Transverse colon (tissue), 4 donors: Measurements from ENCODE around the gene DDN. TPM values are rescaled to one million over a fixed set of nuclear protein-coding genes. Genes with fewer than 3 reads are reported as not detected.
A peak's percentile ranks its signal among the peaks of the same experiment; 100 is the strongest.

Experiments
- DNase-seq: peaks from one replicate; pipeline ENCODE4 v3.0.0-alpha.2; 2019
- H3K27ac ChIP-seq, 4 donors: fragments of 200-600 bp; sonication (generic); 2 replicates each; pipeline ENCODE4 v1.5.1; 2016 to 2018; ENCODE audit warnings: inconsistent platforms in 4 of 4
- H3K27me3 ChIP-seq: fragments of 200-600 bp; sonication (generic); 2 replicates; pipeline ENCODE4 v1.5.1; 2017; ENCODE audit warnings: inconsistent platforms
- H3K36me3 ChIP-seq, 4 donors: fragments of 200-600 bp; sonication (generic); 2 replicates each; pipeline ENCODE4 v1.5.1; 2017 to 2019; ENCODE audit warnings: inconsistent platforms in 4 of 4
- H3K4me1 ChIP-seq, 4 donors: fragments of 200-600 bp; sonication (generic); 2 replicates each; pipeline ENCODE4 v1.5.1; 2017 to 2020; ENCODE audit warnings: inconsistent platforms in 4 of 4
- H3K4me3 ChIP-seq, 4 donors: fragments of 200-600 bp; sonication (generic); 1 replicate in 1 of 4; 2 replicates in 3 of 4; pipeline versions ENCODE4 v1.5.1 to v1.6.1; 2017 to 2019; ENCODE audit warnings: inconsistent platforms in 4 of 4
- H3K9me3 ChIP-seq, 2 donors: fragments of 200-600 bp; sonication (generic); 2 replicates each; pipeline ENCODE4 v1.5.1; 2017 to 2019; ENCODE audit warnings: inconsistent platforms in 2 of 2
- CTCF ChIP-seq, 5 experiments: fragments of 200-600 bp in 3 of 5; fragments of 450-650 bp in 2 of 5; sonication (generic) in 3 of 5; IDR thresholded peaks; 1 replicate in 2 of 5; 2 replicates in 3 of 5; pipeline ENCODE4 v1.5.1; 2016 to 2017; ENCODE audit warnings: antibody characterized with exemption in 5 of 5, inconsistent platforms in 3 of 5, mild to moderate bottlenecking in 2 of 5, moderate library complexity in 1 of 5
- EP300 ChIP-seq: sonication (generic); formaldehyde crosslinking; IDR thresholded peaks from one replicate; pipeline ENCODE4 v1.6.1; 2017; ENCODE audit warnings: antibody characterized with exemption, low read depth
- POLR2A ChIP-seq: fragments of 450-650 bp; IDR thresholded peaks from one replicate; pipeline ENCODE4 v1.6.1; 2016; ENCODE audit warnings: antibody characterized with exemption, mild to moderate bottlenecking, moderate library complexity
- POLR2AphosphoS5 ChIP-seq, 3 donors: sonication (generic); formaldehyde crosslinking; IDR thresholded peaks; one replicate each; pipeline ENCODE4 v1.6.1; 2016; ENCODE audit warnings: antibody characterized with exemption in 3 of 3
- WGBS, 2 donors: methylation state at CpG; one replicate each; pipeline ENCODE4 v1.1.5; 2018; ENCODE audit warnings: low coverage in 1 of 2; 5-methylcytosine and 5-hydroxymethylcytosine counted together
- in situ Hi-C, 4 donors: fragments of 200-750 bp; cut with MboI; loops; one replicate each; pipeline versions ENCODE4 v1.15.0 to v1.15.1; 2017; ENCODE audit warnings: low sequenced_read_pairs in 3 of 4, low pct_ligation_motif_present in 1 of 4, low pct_unique_long_range_greater_than_20kb in 1 of 4
- intact Hi-C: fragments of 100-400 bp; cut with DNase I; formaldehyde crosslinking; loops from one replicate; pipeline ENCODE4 v1.15.1; 2023; ENCODE audit warnings: low total_unique reads
- total RNA-seq, 4 donors: library from RNA; depleted of rRNA; stranded (reverse); fragments of >200 nt; gene quantifications; one replicate each; pipeline ENCODE4 v1.1.0, GENCODE V29; 2016

The DDN gene
- total RNA-seq: under 1 TPM in 2 of 4 donors, not detected in 2; 0.27 to 0.32 TPM

GRCh38 chr12:48999371-49000131, at the start of gene DDN:
Gene DDN (minus strand): TSS chr12:48999375. CDS start chr12:48999287, 88 bp downstream.
- Histone ChIP-seq H3K4me3 (peak within 1 kb of the TSS; percentile 28 to 55 (median 40)), H3K9me3 (no peaks in the 10 kb centered on the region), H3K27ac (peak within 1 kb of the TSS in 1 of 4 donors; percentile 8), H3K36me3 (peaks cover 0 to 32% (median 10%) of the 10 kb centered on the region in 4 donors), H3K4me1 (peaks cover 16 to 47% (median 42%) of the 10 kb centered on the region in 4 donors), H3K27me3 (peaks cover 73% of the 10 kb centered on the region)
- intact Hi-C loops: no loop called here
- WGBS, 2 donors: 8% methylated on average over 24 of the region's 30 CpGs; no CpG with 5 or more reads in 1 of the 2 donors
- in situ Hi-C loops: no loop called here
- no peak for DNase-seq
- TF ChIP-seq EP300 (no peak), POLR2A (no peak), CTCF (IDR thresholded peaks at IDR 0.05) (no peak), POLR2AphosphoS5 (IDR thresholded peaks at IDR 0.05) (no peak)

DNA sequence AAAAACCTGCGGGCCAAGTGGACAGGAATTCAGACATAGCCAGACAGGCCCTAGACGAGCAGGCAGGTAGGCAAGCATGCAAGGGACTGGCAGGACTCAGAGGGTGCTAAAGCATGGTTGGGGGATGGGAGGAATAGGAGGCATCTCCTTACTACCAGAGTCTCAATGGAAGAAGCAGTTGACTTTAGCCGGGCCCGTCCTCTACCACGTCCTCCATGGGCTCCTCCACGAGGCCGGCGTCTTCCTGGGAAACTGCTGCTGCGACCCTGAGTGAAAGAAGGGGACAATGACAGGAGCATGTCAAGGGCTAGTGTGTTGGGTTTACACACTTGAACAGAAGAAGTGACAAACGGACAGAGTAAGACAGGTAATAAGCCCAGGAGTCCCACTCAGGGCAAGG, 49.8 kb upstream of the DDN start:
- no peak for DNase-seq
- Histone ChIP-seq H3K27ac (no peak overlapping the region), H3K27me3 (no peaks in the 10 kb centered on the region), H3K9me3 (no peaks in the 10 kb centered on the region), H3K36me3 (peaks cover 0 to 88% (median 43%) of the 10 kb centered on the region in 4 donors), H3K4me1 (no peaks in the 10 kb centered on the region), H3K4me3 (no peak overlapping the region)
- intact Hi-C loops (loop anchor here (2.0 kb wide), 1 partner anchor 18 kb away; no protein-coding TSS in a partner anchor), in situ Hi-C loops (no loop called here)
- TF ChIP-seq POLR2AphosphoS5 (IDR thresholded peaks at IDR 0.05): no peak
- WGBS, 2 donors: 80 to 94% methylated on average over 1 to 10 of the region's 10 CpGs

GRCh38 chr12:49046129-49046895, 47.1 kb upstream of the DDN start:
- Histone ChIP-seq H3K4me3 (no peak overlapping the region), H3K9me3 (no peaks in the 10 kb centered on the region), H3K27me3 (no peaks in the 10 kb centered on the region), H3K4me1 (no peaks in the 10 kb centered on the region), H3K36me3 (peaks cover 0 to 90% (median 51%) of the 10 kb centered on the region in 4 donors), H3K27ac (no peak overlapping the region)
- 93% methylated on average over 12 of the region's 12 CpGs; no CpG with 5 or more reads in 1 of the 2 donors for WGBS, 2 donors
- no peak for DNase-seq
- TF ChIP-seq POLR2AphosphoS5 (IDR thresholded peaks at IDR 0.05): no peak
- no peak for TF ChIP-seq EP300
- no peak for TF ChIP-seq CTCF (IDR thresholded peaks at IDR 0.05)
- no peak for TF ChIP-seq POLR2A
- in situ Hi-C loops (no loop called here), intact Hi-C loops (no loop called here)

- peaks cover 0 to 93% (median 51%) of the 10 kb centered on the region in 4 donors for H3K36me3 ChIP-seq
- WGBS, 2 donors: 99% methylated on average over 12 of the region's 12 CpGs; no CpG with 5 or more reads in 1 of the 2 donors
- H3K4me3 ChIP-seq: no peak overlapping the region
- no peaks in the 10 kb centered on the region for H3K27me3 ChIP-seq
- H3K9me3 ChIP-seq: no peaks in the 10 kb centered on the region
- no peak for DNase-seq
- no peaks in the 10 kb centered on the region for H3K4me1 ChIP-seq
- in situ Hi-C loops (no loop called here), intact Hi-C loops (no loop called here)
- no peak overlapping the region for H3K27ac ChIP-seq
- TF ChIP-seq EP300 (no peak), POLR2A (no peak), CTCF (IDR thresholded peaks at IDR 0.05) (no peak), POLR2AphosphoS5 (IDR thresholded peaks at IDR 0.05) (no peak)
Measured at GRCh38 chr12:49044660-49045059, 45.5 kb upstream of the DDN start.
